ENCODE results near the gene CACNB2.

Gene CACNB2

GRCh38 chr10:18476076-18476647 lies 335.9 kb downstream of the CACNB2 start:
- DNase-seq (ENCODE audit: low read depth): no peak
- H3K4me3 ChIP-seq (ENCODE audit: low read length): no peak overlapping the region
- TF ChIP-seq CTCF (IDR thresholded peaks at IDR 0.05; ENCODE audit: insufficient read depth, low read depth, low read length, missing control alignments): no peak

- H3K4me3 ChIP-seq (ENCODE audit: low read length): no peak overlapping the region
- no peak for DNase-seq (ENCODE audit: low read depth)
- TF ChIP-seq CTCF (IDR thresholded peaks at IDR 0.05; ENCODE audit: insufficient read depth, low read depth, low read length, missing control alignments): no peak
These were observed 338.1 kb downstream of the CACNB2 start for GRCh38 chr10:18478354-18478753.

GRCh38 chr10:18479502-18479901 lies 339.3 kb downstream of the CACNB2 start:
- no peak overlapping the region for H3K4me3 ChIP-seq (ENCODE audit: low read length)
- TF ChIP-seq CTCF (IDR thresholded peaks at IDR 0.05; ENCODE audit: insufficient read depth, low read depth, low read length, missing control alignments): no peak
- DNase-seq (ENCODE audit: low read depth): no peak

GRCh38 chr10:18483516-18484186 lies 343.4 kb downstream of the CACNB2 start:
- no peak for DNase-seq (ENCODE audit: low read depth)
- no peak for TF ChIP-seq CTCF (IDR thresholded peaks at IDR 0.05; ENCODE audit: insufficient read depth, low read depth, low read length, missing control alignments)
- no peak overlapping the region for H3K4me3 ChIP-seq (ENCODE audit: low read length)

GRCh38 chr10:18486438-18486837 lies 346.2 kb downstream of the CACNB2 start:
- TF ChIP-seq CTCF (IDR thresholded peaks at IDR 0.05; ENCODE audit: insufficient read depth, low read depth, low read length, missing control alignments): no peak
- DNase-seq (ENCODE audit: low read depth): no peak
- no peak overlapping the region for H3K4me3 ChIP-seq (ENCODE audit: low read length)

GRCh38 chr10:18490755-18491154 lies 350.5 kb downstream of the CACNB2 start:
- no peak for TF ChIP-seq CTCF (IDR thresholded peaks at IDR 0.05; ENCODE audit: insufficient read depth, low read depth, low read length, missing control alignments)
- no peak overlapping the region for H3K4me3 ChIP-seq (ENCODE audit: low read length)
- DNase-seq (ENCODE audit: low read depth): no peak

All from epithelial cell of esophagus (primary cell).